NCI-H2081 treated with DMSO at 0.1 percent for 48 hours (cell line): ENCODE data around the gene DBH.

ENCODE experiments used
- DNase-seq: peaks from one replicate; lab custom pipeline; 2025; lab: John Stamatoyannopoulos, UW

DBH gene

GRCh38 chr9:133684121-133684935, 48.2 kb downstream of the DBH start:
- DNase-seq, result no peak

DNA sequence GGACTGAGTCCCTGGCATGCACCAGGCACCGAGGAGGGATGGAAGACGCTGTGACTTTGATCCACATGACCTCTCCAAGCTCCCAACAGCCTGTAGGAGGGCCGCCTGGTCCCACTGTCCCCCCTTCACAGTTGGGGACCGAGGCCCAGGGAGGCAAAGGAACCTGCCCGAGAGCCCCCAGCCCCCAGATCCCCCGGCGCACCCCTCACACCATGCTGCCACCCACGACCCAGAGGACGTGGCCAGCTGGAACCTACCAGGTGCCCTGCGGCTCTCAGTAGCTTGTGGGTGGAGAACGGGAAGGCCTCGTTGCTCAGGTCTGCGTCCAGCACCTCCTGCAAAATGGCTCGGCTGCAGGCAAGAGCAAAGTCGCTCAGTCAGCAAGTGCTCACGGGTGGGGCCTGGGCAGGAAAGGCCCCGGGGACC, 48.8 kb downstream of the DBH start:
- DNase-seq, result no peak

DNA sequence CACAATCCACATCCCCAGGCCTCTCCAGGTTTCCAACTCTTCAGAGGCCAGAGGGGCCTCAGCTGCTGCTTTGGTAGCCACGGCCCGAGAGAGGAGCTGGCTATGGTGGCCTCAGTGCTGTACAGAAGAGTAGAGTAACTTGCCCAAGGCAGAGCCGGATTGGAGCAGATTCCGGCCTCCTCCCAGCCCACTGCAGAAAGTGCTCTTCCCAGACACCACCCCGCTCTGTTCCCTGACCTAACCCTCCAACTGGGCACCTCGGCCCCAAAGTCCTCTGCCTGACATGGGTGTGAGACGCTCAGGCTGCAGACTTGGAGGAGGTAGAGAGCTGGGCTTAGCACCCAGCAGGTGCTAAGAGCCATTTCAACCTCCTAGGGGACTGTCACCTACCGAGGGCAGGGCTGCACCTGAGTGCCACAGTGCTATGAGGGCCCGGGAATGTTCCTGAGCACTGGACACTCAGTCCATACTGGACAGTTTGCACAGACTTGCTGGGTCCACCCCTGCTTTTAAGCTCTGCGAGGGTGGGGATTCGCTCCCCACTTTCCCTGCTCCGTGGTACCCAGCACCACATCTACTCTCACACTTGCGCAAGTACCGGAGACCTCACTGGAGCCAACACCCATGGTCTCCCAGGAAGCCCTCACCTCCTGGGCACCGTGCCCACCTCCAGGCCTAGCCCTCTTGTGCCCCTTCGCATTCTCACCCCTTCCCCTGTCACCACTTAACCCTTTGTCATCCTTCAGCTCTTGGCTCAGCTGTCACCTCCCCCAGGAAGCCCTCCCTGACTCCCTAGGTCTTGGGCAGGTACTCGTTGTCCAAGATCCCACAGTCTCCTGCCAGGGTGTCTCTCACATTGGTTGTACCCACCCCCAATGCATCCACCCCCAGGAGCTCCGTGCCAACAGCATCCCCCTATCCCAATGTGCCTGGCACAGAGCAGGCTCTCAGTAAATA, 49.8 kb downstream of the DBH start:
- no peak for DNase-seq

DNA sequence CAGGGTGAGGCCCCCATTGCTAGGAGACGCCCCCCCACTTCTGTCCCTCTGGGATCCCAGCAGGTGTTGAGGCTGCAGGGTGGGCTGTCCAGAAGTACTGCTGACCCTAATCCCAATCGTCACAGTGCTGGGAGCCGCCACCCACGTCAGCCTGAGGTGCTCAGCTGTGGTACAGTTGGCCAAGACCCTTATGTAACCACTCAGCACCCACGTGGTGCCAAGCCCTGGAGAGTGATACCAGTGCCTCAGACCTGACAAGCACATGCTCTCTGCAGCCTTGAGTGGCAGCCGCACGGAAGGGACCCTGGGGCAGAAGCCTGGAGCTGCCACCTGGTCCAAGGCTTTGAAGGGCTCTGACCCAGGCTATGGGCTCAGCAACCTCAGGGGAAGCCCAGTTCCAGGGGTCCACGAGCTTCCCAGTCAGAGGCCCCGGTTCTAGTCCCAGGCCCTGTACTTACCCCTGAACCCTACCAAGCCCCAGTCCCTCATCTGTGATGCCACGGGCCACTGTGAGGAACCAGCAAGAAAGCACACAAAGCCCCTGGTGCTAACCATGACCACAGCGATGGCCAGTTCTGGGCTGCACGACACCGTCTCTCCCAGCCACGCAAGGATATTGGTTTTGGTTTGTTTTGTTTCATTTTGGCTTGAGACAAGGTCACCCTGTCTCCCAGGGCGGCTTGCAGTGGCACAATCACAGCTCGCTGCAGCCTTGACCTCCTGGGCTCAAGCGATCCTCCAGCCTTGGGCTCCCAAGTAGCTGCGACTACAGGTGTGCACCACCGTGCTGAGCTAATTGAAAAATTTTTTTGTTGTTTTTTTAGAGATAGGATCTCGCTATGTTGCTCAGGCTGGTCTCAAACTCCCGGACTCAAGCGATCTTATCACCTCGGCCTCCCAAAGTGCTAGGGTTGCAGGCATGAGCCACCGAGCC, 50.7 kb downstream of the DBH start:
- no peak for DNase-seq

- no peak for DNase-seq
Measured at GRCh38 chr9:133687856-133688761, 51.9 kb downstream of the DBH start.

- DNase-seq, result no peak
Measured at GRCh38 chr9:133689151-133689763, 53.1 kb downstream of the DBH start.

DNA sequence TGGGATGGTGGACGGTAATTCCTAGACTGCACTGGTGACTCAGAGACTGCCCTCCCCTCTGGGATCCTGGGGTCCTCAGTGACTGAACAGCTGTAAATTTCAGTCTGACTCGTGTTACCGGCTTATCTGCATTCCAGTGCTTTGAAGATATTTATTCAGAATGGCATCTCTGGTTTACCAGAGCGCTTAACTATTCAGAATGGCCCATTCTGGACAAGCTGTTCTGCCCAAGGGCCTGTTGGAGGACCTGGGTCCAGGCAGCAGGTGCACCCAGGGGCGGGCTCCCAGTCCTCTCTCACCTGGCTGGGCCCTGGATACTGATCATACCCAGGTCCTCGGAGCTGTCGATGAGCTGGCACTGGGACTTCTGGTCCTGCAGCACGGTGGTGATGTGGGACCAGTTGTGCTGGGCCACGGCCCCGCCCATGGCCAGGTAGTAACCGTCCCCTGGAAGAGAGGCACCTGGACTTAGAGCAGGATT, 54.0 kb downstream of the DBH start:
- DNase-seq, result no peak

- DNase-seq, result no peak
Measured at GRCh38 chr9:133691191-133691590, 55.0 kb downstream of the DBH start.

- no peak for DNase-seq
Measured at GRCh38 chr9:133691626-133692363, 55.6 kb downstream of the DBH start.

DNA sequence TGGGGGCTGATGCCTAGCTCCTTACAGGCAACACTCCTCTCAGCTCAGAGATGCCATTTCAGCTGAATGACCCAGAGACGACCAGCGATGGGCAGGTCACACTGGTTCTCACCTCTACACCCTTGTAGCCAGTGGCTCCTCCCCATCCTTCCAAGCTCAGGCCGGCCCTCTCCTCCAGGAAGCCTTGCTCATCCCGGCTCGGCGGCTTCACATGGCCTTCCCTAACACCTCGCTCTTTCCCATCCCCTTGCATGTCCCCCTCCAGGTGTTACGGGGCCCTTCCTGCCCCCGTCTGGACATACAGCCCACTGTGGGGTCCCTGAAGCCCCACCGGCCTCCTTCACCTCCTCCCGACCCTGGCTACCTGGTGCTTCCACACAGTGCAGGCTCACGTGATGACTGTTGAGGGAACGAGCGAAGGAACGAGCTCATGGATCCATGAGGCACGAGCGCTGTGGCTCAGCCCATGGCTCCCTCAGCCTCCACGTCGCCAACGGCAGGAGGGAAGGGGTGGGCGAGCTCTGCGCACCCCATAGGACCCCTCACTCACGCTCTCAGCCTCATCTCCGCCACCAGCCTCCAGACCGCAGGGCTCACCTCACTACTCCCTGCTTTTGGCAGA, 56.3 kb downstream of the DBH start:
- DNase-seq, result no peak

- no peak for DNase-seq
Measured at GRCh38 chr9:133693116-133693515, 57.0 kb downstream of the DBH start.

DNA sequence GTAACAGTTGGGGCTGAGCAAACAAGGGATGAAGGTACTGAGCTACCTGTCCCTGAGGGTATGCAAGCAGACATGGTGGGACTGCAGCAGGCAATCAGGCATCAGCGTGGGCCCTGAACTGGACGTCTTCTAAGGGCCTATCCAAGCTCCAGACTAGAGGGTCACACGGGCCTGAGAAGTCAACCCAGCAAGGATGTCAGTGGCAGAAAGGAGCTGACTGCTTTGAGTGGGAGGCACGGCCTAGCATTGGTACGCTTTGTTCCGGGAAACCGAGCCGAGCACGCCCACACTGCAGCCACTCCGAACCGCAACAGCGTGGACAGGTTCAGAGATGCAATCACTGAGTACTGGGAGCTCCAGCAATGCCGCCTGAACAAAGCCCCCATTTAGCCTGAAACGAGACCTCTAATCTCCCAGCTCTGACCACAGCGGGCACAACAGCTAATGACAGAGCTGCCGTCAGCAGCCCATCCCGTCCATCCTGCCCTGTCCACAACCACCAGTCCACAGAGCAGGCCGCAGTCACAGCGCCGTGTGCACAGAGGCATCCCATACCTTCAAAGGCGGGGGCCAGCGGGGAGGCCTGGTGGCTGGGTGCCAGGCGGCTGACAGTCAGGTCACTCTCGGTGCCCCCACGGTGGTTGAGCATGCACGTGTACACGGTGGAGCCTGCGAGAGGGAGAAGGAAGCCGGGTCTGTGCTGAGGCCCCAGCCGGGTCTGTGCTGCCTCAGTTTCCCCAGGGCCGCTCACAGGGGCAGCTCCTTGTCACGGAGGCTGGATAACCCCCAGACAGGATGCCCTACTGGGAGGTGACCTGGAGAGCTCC, 57.8 kb downstream of the DBH start:
- DNase-seq, result no peak

DNA sequence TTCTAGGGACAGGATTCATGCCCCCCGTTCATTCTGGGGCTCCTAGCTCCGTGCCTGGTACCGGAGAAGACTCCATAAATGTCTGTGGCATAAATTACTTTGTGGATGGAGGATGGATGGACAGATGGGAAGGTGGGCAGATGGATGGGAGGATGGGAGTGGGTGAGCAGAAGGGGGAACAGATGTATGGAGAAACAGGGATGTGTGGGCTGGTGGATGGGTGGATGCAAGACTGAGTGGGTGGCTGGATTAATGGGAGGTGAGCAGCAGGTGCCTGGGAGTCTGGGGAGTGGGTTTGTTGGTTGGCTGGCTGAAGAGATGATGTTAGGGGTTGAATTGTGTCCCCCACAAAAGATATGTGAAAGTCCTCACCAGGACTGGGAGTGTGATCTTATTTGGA, 58.5 kb downstream of the DBH start:
- DNase-seq, result no peak

- DNase-seq, result no peak
Measured at GRCh38 chr9:133696071-133696472, 59.9 kb downstream of the DBH start.

GRCh38 chr9:133699546-133699945, 63.4 kb downstream of the DBH start:
- DNase-seq, result no peak

DNA sequence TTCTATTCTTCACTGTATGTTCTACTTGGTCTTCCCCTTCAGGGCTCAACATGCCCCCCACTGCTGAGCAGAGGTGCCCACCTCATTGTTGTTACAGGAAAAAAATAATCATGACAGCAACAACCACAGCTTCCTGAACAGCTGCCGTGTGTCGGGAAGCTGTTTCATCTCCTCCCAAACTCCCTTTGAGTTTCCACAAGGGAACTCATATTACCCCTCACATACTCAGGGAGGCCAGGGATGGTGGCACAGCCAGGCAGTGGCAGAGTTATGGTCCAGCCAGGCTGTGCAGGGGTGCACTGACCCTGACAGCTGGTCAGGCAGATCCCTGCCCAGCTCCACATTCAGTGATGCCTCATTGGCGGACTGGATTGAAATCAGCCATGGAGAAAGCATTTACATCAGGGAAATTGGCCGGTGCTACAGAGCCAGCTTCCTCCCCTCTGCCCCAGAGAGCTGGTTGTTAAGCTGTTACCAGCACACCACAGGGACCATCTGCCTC, 64.7 kb downstream of the DBH start:
- no peak for DNase-seq

DNA sequence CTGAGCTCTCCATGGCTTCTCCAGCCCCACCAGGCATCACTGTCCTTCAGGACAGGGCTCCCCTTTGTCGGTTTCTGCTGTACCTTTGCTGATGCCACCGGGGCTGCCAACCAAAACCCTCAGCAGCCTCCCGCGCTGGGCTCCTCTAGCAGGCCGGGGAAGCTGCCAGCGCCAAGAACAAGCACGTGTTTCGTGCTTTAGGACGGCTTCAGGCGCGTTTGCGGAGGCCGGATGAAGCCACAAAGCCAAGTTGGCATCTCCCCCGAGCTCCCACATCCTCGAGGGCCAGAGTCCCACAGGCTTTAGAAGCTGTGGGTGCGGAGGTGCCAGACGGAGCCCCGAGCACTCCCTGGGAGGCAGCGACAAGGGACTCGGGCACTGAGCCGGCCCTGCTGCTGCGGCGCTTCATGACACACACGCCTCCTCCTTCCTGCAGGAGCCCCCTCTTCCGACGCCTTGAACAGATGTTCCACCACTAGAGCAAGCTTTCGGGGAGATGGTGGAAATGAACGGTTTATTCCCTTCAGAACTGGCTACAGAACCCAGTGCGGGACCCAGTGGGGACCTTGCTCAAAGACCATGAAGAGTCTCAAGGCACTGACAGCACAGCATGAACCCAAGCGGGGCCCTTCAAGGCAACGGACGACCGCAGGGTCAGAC, 65.3 kb downstream of the DBH start:
- no peak for DNase-seq
